Measurements from ENCODE around the gene MOCS3. TPM values are rescaled to one million over a fixed set of nuclear protein-coding genes. Genes with fewer than 3 reads are reported as not detected.

Gene MOCS3
- polyA plus RNA-seq, 1 experiment: 3.4 TPM

- ChIA-PET CTCF (no interaction called here), POLR2A (no interaction called here)
- no peak for TF ChIP-seq CTCF (IDR thresholded peaks at IDR 0.05; ENCODE audit: insufficient read depth, low read depth, low read length)
- Histone ChIP-seq H3K4me3 (ENCODE audit: low read depth, low read length) (no peak overlapping the region), H3K36me3 (ENCODE audit: control insufficient read depth, insufficient read depth, low read length) (no peaks in the 10 kb centered on the region), H3K27me3 (ENCODE audit: control insufficient read depth, insufficient read depth, low read length) (no peaks in the 10 kb centered on the region)
- no peak for DNase-seq (ENCODE audit: low read depth)
Measured at GRCh38 chr20:51009303-51010042, 50.9 kb downstream of the MOCS3 start.

GRCh38 chr20:51010043-51010365, 51.4 kb downstream of the MOCS3 start:
- no peaks in the 10 kb centered on the region for H3K27me3 ChIP-seq (ENCODE audit: control insufficient read depth, insufficient read depth, low read length)
- DNase-seq (ENCODE audit: low read depth): no peak
- no peaks in the 10 kb centered on the region for H3K36me3 ChIP-seq (ENCODE audit: control insufficient read depth, insufficient read depth, low read length)
- ChIA-PET CTCF (no interaction called here), POLR2A (no interaction called here)
- no peak for TF ChIP-seq CTCF (IDR thresholded peaks at IDR 0.05; ENCODE audit: insufficient read depth, low read depth, low read length)
- no peak overlapping the region for H3K4me3 ChIP-seq (ENCODE audit: low read depth, low read length)

- ChIA-PET POLR2A (no interaction called here), CTCF (no interaction called here)
- no peak for DNase-seq (ENCODE audit: low read depth)
- no peaks in the 10 kb centered on the region for H3K27me3 ChIP-seq (ENCODE audit: control insufficient read depth, insufficient read depth, low read length)
- no peaks in the 10 kb centered on the region for H3K36me3 ChIP-seq (ENCODE audit: control insufficient read depth, insufficient read depth, low read length)
- no peak for TF ChIP-seq CTCF (IDR thresholded peaks at IDR 0.05; ENCODE audit: insufficient read depth, low read depth, low read length)
- no peak overlapping the region for H3K4me3 ChIP-seq (ENCODE audit: low read depth, low read length)
Measured at GRCh38 chr20:51010932-51011331, 52.3 kb downstream of the MOCS3 start.

GRCh38 chr20:51011479-51011878, 52.9 kb downstream of the MOCS3 start:
- ChIA-PET POLR2A (no interaction called here), CTCF (no interaction called here)
- no peak for DNase-seq (ENCODE audit: low read depth)
- no peak overlapping the region for H3K4me3 ChIP-seq (ENCODE audit: low read depth, low read length)
- H3K36me3 ChIP-seq (ENCODE audit: control insufficient read depth, insufficient read depth, low read length): no peaks in the 10 kb centered on the region
- H3K27me3 ChIP-seq (ENCODE audit: control insufficient read depth, insufficient read depth, low read length): no peaks in the 10 kb centered on the region
- no peak for TF ChIP-seq CTCF (IDR thresholded peaks at IDR 0.05; ENCODE audit: insufficient read depth, low read depth, low read length)

- Histone ChIP-seq H3K36me3 (ENCODE audit: control insufficient read depth, insufficient read depth, low read length) (no peaks in the 10 kb centered on the region), H3K27me3 (ENCODE audit: control insufficient read depth, insufficient read depth, low read length) (no peaks in the 10 kb centered on the region), H3K4me3 (ENCODE audit: low read depth, low read length) (no peak overlapping the region)
- CTCF ChIA-PET: interaction anchor here (1.0 to 1.6 kb wide), 3 partner anchors 21 to 294 kb away, joined by 3 to 4 read pairs (median 3); no protein-coding TSS in a partner anchor
- no peak for DNase-seq (ENCODE audit: low read depth)
- TF ChIP-seq CTCF (IDR thresholded peaks at IDR 0.05; ENCODE audit: insufficient read depth, low read depth, low read length): no peak
- POLR2A ChIA-PET: no interaction called here
Measured at GRCh38 chr20:51012357-51012756, 53.7 kb downstream of the MOCS3 start.

Other genes with a start within 250 kb of the MOCS3 start
- 0.11 and 0.27 TPM in 2 replicates for gene PARD6B, start 227.2 kb upstream of the MOCS3 start, polyA plus RNA-seq (2011; rRNA removed)
- gene BCAS4, start 163.8 kb upstream of the MOCS3 start, polyA plus RNA-seq (2011; rRNA removed): 22.6 and 31.6 TPM in 2 replicates
- 10.6 and 17.5 TPM in 2 replicates for gene ADNP, start 27.4 kb upstream of the MOCS3 start, polyA plus RNA-seq (2011; rRNA removed)
- gene DPM1, start 286 bp upstream of the MOCS3 start, polyA plus RNA-seq (2011; rRNA removed): 35.4 and 46.0 TPM in 2 replicates
- 13.2 and 18.2 TPM in 2 replicates for gene KCNG1, start 64.3 kb downstream of the MOCS3 start, polyA plus RNA-seq (2011; rRNA removed)